HEK293 (cell line): Measurements from ENCODE around the gene ZNF747.

Experiments used
- GFI1B ChIP-seq: fragments of 450-650 bp; formaldehyde crosslinking; IDR thresholded peaks from 2 replicates; pipeline ENCODE4 v1.5.1; 2016; ENCODE audit warnings: missing biosample characterization, missing genetic modification characterization
- HOXC10 ChIP-seq: sonication (generic); formaldehyde crosslinking; IDR thresholded peaks from 2 replicates; pipeline ENCODE4 v1.8.1; 2023; ENCODE audit warnings: mild to moderate bottlenecking, missing genetic modification reagents
- ZNF114 ChIP-seq: fragments of 450-650 bp; formaldehyde crosslinking; IDR thresholded peaks from 2 replicates; pipeline ENCODE4 v1.5.0; 2017; ENCODE audit warnings: missing biosample characterization, missing genetic modification characterization
- ZNF140 ChIP-seq: fragments of 450-650 bp; formaldehyde crosslinking; IDR thresholded peaks from 2 replicates; pipeline ENCODE4 v1.5.1; 2016; ENCODE audit warnings: missing biosample characterization, missing genetic modification characterization
- ZNF561 ChIP-seq: fragments of 450-650 bp; IDR thresholded peaks from 2 replicates; pipeline ENCODE4 v1.5.1; 2018; ENCODE audit warnings: missing biosample characterization, missing genetic modification characterization, borderline replicate concordance
- ZNF830 ChIP-seq: fragments of 450-650 bp; IDR thresholded peaks from 2 replicates; pipeline ENCODE4 v1.5.0; 2018; ENCODE audit warnings: missing biosample characterization, missing genetic modification characterization, low read depth, mild to moderate bottlenecking, moderate library complexity
- ZNF837 ChIP-seq: fragments of 450-650 bp; formaldehyde crosslinking; IDR thresholded peaks from 2 replicates; pipeline ENCODE4 v1.5.1; 2016; ENCODE audit warnings: missing biosample characterization, missing genetic modification characterization
- TF ChIP-seq, protein P1 (sequence below): fragments of 450-650 bp; formaldehyde crosslinking; IDR thresholded peaks from 2 replicates; pipeline ENCODE4 v1.5.1; 2016; ENCODE audit warnings: missing biosample characterization, missing genetic modification characterization
- TF ChIP-seq, protein P2 (sequence below): fragments of 450-650 bp; formaldehyde crosslinking; IDR thresholded peaks from 2 replicates; pipeline ENCODE4 v1.5.1; 2016; ENCODE audit warnings: missing biosample characterization, missing genetic modification characterization

DNA sequence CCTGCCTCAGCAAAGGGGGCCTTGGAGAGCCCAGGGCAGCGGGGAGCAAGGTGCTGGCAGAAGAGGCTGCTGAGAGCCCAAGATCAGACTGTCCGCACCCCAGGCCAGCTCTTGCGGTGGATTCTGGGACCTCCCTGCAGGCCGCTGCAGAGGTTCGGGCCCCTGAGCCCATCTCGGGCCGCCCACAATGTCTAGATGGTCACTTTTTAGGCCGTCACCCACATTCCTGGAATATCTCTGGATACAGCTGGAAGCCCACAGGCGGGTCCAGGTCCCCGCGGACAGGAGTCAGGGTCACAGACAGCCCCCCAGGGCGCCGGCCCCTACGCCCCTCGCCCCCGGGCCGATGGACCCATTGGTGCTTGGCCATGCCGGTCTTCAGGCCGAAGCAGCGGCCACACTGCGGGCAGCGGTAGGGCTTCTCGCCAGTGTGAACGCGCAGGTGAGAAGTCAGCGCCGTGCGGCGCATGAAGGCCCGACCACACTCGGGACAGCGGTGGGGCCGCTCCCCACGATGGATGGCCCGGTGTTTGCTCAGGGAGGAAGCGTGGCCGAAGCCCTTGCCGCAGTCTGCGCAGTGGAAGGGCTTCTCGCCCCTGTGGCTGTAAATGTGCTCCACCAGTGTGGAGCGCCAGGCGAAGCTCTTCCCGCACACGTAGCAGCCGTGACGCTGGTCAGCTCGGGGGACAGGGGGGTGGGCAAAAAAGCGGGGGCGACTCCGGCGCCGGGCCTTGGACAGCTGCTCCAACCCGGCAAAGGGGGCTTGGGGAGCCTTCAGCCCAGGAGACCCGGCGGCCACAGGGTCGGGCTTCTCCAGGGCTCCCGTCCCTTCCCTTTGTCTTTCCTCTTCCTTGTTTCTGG, 2.1 kb downstream of the ZNF747 start:
- TF ChIP-seq ZNF561 (tag by site-specific recombination) (no peak), ZNF114 (tag by site-specific recombination) (no peak), HOXC10 (CRISPR knock-in tag) (no peak), GFI1B (no peak), ZNF837 (tag by site-specific recombination) (no peak), ZNF830 (tag by site-specific recombination) (no peak), ZNF140 (no peak)
- TF ChIP-seq, protein P1, sequence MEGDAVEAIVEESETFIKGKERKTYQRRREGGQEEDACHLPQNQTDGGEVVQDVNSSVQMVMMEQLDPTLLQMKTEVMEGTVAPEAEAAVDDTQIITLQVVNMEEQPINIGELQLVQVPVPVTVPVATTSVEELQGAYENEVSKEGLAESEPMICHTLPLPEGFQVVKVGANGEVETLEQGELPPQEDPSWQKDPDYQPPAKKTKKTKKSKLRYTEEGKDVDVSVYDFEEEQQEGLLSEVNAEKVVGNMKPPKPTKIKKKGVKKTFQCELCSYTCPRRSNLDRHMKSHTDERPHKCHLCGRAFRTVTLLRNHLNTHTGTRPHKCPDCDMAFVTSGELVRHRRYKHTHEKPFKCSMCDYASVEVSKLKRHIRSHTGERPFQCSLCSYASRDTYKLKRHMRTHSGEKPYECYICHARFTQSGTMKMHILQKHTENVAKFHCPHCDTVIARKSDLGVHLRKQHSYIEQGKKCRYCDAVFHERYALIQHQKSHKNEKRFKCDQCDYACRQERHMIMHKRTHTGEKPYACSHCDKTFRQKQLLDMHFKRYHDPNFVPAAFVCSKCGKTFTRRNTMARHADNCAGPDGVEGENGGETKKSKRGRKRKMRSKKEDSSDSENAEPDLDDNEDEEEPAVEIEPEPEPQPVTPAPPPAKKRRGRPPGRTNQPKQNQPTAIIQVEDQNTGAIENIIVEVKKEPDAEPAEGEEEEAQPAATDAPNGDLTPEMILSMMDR (tag by site-specific recombination) = no peak
- TF ChIP-seq, protein P2, sequence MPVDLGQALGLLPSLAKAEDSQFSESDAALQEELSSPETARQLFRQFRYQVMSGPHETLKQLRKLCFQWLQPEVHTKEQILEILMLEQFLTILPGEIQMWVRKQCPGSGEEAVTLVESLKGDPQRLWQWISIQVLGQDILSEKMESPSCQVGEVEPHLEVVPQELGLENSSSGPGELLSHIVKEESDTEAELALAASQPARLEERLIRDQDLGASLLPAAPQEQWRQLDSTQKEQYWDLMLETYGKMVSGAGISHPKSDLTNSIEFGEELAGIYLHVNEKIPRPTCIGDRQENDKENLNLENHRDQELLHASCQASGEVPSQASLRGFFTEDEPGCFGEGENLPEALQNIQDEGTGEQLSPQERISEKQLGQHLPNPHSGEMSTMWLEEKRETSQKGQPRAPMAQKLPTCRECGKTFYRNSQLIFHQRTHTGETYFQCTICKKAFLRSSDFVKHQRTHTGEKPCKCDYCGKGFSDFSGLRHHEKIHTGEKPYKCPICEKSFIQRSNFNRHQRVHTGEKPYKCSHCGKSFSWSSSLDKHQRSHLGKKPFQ (tag by site-specific recombination) = no peak
